SJSA1 (cell line): ENCODE results near the gene ADCY3. TPM values are rescaled to one million over a fixed set of nuclear protein-coding genes. Genes with fewer than 3 reads are reported as not detected.

Experiments
- DNase-seq, 2 experiments: peaks; one replicate each; pipeline ENCODE4 v3.0.0-alpha.2; 2015 to 2020; ENCODE audit warnings: low spot score in 2 of 2, low read depth in 1 of 2
- H3K27ac ChIP-seq: fragments of 250-450 bp; sonication (Bioruptor Pico); 2 replicates; pipeline ENCODE4 v1.5.1; 2020; ENCODE audit warnings: mild to moderate bottlenecking, moderate library complexity
- H3K27me3 ChIP-seq: fragments of 250-450 bp; sonication (Bioruptor Pico); replicated peaks from 2 replicates; pipeline ENCODE4 v1.5.1; 2020; ENCODE audit warnings: mild to moderate bottlenecking, moderate library complexity
- H3K36me3 ChIP-seq: fragments of 250-450 bp; sonication (Bioruptor Pico); 2 replicates; pipeline ENCODE4 v1.5.1; 2020; ENCODE audit warnings: mild to moderate bottlenecking
- H3K4me1 ChIP-seq: fragments of 250-450 bp; sonication (Bioruptor Pico); replicated peaks from 2 replicates; pipeline ENCODE4 v1.6.1; 2021; ENCODE audit warnings: mild to moderate bottlenecking
- H3K4me3 ChIP-seq: fragments of 250-450 bp; sonication (Bioruptor Pico); 2 replicates; pipeline ENCODE4 v1.5.1; 2020; ENCODE audit warnings: mild to moderate bottlenecking
- H3K9me3 ChIP-seq: fragments of 250-450 bp; sonication (Bioruptor Pico); replicated peaks from 2 replicates; pipeline ENCODE4 v1.5.1; 2020; ENCODE audit warnings: mild to moderate bottlenecking
- total RNA-seq: library from RNA; depleted of rRNA; stranded (reverse); fragments of >200 nt; shearing (Covaris generic); gene quantifications from 2 replicates; pipeline ENCODE4 v1.2.3, GENCODE V29; 2014

Gene ADCY3
- total RNA-seq, 1 experiment from 2014 or later, result 22.7 TPM

GRCh38 chr2:24792874-24793760 lies 126.9 kb downstream of the ADCY3 start, which contains the start of the genes CENPO and PTRHD1:
Gene CENPO, plus strand, starts transcription at chr2:24793425. Its CDS starts 495 bp downstream, at chr2:24793920.
Gene PTRHD1, minus strand, starts transcription at chr2:24793391. Its CDS starts 14 bp downstream, at chr2:24793377.
- Histone ChIP-seq H3K4me3 (peak within 1 kb of the TSS; percentile 88), H3K9me3 (no peaks in the 10 kb centered on the region), H3K27ac (peak within 1 kb of the TSS; percentile 98), H3K36me3 (peaks cover 48% of the 10 kb centered on the region), H3K27me3 (no peaks in the 10 kb centered on the region), H3K4me1 (peaks cover 15% of the 10 kb centered on the region)
- DNase-seq, result peak; percentile 97 to 99

GRCh38 chr2:24792542-24792873 lies 127.5 kb downstream of the ADCY3 start:
- Histone ChIP-seq H3K36me3 (peaks cover 42% of the 10 kb centered on the region), H3K27me3 (no peaks in the 10 kb centered on the region), H3K4me1 (peaks cover 15% of the 10 kb centered on the region), H3K9me3 (no peaks in the 10 kb centered on the region), H3K4me3 (peak overlapping the region; percentile 88), H3K27ac (peak overlapping the region; percentile 98)
- no peak for DNase-seq

GRCh38 chr2:24791452-24791851 lies 128.6 kb downstream of the ADCY3 start:
- Histone ChIP-seq H3K27me3 (no peaks in the 10 kb centered on the region), H3K9me3 (no peaks in the 10 kb centered on the region), H3K36me3 (peaks cover 31% of the 10 kb centered on the region), H3K27ac (no peak overlapping the region), H3K4me1 (peaks cover 15% of the 10 kb centered on the region), H3K4me3 (no peak overlapping the region)
- DNase-seq, result no peak

GRCh38 chr2:24788816-24789215 lies 131.2 kb downstream of the ADCY3 start:
- Histone ChIP-seq H3K4me1 (peaks cover 5% of the 10 kb centered on the region), H3K36me3 (peaks cover 8% of the 10 kb centered on the region), H3K27ac (no peak overlapping the region), H3K4me3 (no peak overlapping the region), H3K9me3 (no peaks in the 10 kb centered on the region), H3K27me3 (no peaks in the 10 kb centered on the region)
- DNase-seq, result no peak

GRCh38 chr2:24787532-24787931 lies 132.5 kb downstream of the ADCY3 start:
- H3K27me3 ChIP-seq, result no peaks in the 10 kb centered on the region
- no peaks in the 10 kb centered on the region for H3K9me3 ChIP-seq
- no peak overlapping the region for H3K4me3 ChIP-seq
- H3K4me1 ChIP-seq, result peaks cover 4% of the 10 kb centered on the region
- no peaks in the 10 kb centered on the region for H3K36me3 ChIP-seq
- no peak for DNase-seq
- H3K27ac ChIP-seq, result no peak overlapping the region

- no peak for DNase-seq
- no peaks in the 10 kb centered on the region for H3K4me1 ChIP-seq
- no peaks in the 10 kb centered on the region for H3K27me3 ChIP-seq
- H3K36me3 ChIP-seq, result no peaks in the 10 kb centered on the region
- H3K4me3 ChIP-seq, result no peak overlapping the region
- no peak overlapping the region for H3K27ac ChIP-seq
- no peaks in the 10 kb centered on the region for H3K9me3 ChIP-seq
Observed at GRCh38 chr2:24785671-24786321, 134.2 kb downstream of the ADCY3 start.

- no peak overlapping the region for H3K27ac ChIP-seq
- DNase-seq, result no peak
- no peaks in the 10 kb centered on the region for H3K36me3 ChIP-seq
- H3K9me3 ChIP-seq, result no peaks in the 10 kb centered on the region
- H3K4me1 ChIP-seq, result no peaks in the 10 kb centered on the region
- H3K4me3 ChIP-seq, result no peak overlapping the region
- no peaks in the 10 kb centered on the region for H3K27me3 ChIP-seq
Observed at GRCh38 chr2:24783641-24784040, 136.4 kb downstream of the ADCY3 start.

GRCh38 chr2:24779116-24779515 lies 140.9 kb downstream of the ADCY3 start:
- no peak for DNase-seq
- Histone ChIP-seq H3K4me1 (no peaks in the 10 kb centered on the region), H3K9me3 (no peaks in the 10 kb centered on the region), H3K27me3 (no peaks in the 10 kb centered on the region), H3K4me3 (no peak overlapping the region), H3K36me3 (no peaks in the 10 kb centered on the region), H3K27ac (no peak overlapping the region)

GRCh38 chr2:24774373-24774772 lies 145.7 kb downstream of the ADCY3 start:
- no peaks in the 10 kb centered on the region for H3K27me3 ChIP-seq
- no peak overlapping the region for H3K27ac ChIP-seq
- no peaks in the 10 kb centered on the region for H3K4me1 ChIP-seq
- no peak overlapping the region for H3K4me3 ChIP-seq
- H3K9me3 ChIP-seq, result no peaks in the 10 kb centered on the region
- H3K36me3 ChIP-seq, result 0 out of 2 replicates have a peak, but pooled peaks cover 3% of the 10 kb centered on the region
- no peak for DNase-seq

- no peak overlapping the region for H3K27ac ChIP-seq
- no peaks in the 10 kb centered on the region for H3K9me3 ChIP-seq
- no peak overlapping the region for H3K4me3 ChIP-seq
- peaks cover 3% of the 10 kb centered on the region; the same call in 1 of the 2 replicates for H3K36me3 ChIP-seq
- H3K27me3 ChIP-seq, result no peaks in the 10 kb centered on the region
- H3K4me1 ChIP-seq, result no peaks in the 10 kb centered on the region
- no peak for DNase-seq
Observed at GRCh38 chr2:24771764-24772586, 148.1 kb downstream of the ADCY3 start.

- Histone ChIP-seq H3K4me3 (no peak overlapping the region), H3K9me3 (no peaks in the 10 kb centered on the region), H3K36me3 (peaks cover 3% of the 10 kb centered on the region; the same call in 1 of the 2 replicates), H3K27me3 (no peaks in the 10 kb centered on the region), H3K4me1 (no peaks in the 10 kb centered on the region), H3K27ac (no peak overlapping the region)
- no peak for DNase-seq
Observed at GRCh38 chr2:24771061-24771460, 149.0 kb downstream of the ADCY3 start.
